Measurements from ENCODE around the gene SPTSSB. TPM values are rescaled to one million over a fixed set of nuclear protein-coding genes. Genes with fewer than 3 reads are reported as not detected.

SPTSSB gene
- polyA plus RNA-seq, 1 donor: 4.7 TPM

DNA sequence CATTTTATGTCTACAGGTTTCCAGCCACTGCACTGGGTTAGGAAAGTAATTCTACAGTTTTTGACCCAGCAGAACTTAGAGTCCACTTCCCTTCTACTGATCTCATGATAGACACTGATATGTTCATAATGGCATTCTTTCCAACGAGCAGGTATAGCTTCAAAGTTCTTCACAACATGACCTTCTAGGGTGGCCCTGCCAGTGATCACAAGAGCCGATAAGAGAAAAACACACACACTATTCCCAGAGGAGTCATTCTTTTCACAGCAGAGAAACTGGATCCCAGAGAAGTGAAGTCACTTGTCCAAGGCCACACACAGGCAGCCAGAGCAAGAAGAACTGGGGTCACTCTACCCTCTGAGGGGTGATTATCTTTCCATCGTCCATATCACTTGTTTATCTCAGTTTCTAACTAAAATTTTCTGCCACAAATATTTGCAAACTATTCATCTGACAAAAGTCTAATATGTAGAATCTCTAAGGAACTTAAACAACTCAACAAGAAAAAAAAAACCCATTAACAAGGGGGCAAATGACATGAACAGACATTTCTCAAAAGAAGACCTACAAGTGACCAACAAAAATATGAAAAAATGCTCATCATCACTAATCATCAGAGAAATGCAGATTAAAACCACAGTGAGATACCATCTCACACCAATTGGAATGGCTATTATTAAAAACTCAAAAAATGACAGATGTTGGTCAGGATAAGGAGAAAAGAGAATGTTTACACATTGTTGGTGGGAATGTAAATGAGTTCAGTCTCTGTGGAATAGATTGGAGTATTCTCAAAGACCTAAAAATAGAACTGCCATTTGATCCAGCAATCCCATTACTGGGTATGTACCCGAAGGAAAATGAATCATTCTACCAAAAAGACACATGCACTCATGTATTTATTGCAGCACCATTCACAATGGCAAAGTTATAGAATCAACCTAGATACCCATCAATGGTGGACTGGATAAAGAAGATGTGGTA lies 31.5 kb downstream of the SPTSSB start:
- DNase-seq: no peak

DNA sequence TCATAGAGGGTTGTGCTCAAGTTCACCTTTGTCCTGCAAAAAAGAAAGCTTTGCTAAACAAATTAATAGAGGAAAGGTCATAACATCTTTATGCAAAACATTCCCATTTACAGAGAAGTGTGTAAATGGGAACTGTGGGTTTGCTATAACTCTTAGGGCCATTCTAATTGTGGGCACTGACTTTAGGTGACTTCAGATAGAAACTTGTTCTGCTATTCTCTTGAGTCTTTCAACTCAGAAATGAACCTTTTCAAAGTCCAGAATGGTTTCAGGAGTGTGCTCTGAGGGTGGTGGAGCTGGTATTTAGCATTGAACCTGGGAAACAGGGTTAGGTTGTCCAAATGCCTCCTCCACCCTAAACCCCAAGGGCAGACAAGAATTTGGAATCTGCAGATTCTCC lies 34.0 kb downstream of the SPTSSB start:
- DNase-seq: no peak

DNA sequence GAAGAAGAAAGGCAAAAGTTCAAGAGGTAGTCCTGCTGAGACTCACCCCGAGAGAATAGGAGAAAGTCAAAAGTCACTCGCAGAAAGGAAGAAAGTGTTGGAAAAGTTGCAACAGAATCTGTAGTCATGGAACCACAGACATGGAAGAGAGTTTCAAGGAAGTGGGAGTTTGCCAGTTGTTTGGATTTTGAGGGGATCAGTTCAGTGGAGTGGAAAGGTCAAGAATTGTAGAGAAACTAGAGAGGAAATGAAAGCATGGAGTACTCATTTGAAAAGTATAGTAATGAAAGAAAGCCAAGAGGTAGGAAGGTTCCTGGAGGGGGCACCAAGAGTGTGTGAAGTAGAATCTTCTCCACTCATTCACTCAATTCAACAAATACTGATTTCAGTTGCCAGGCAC lies 34.7 kb downstream of the SPTSSB start:
- no peak for DNase-seq

DNA sequence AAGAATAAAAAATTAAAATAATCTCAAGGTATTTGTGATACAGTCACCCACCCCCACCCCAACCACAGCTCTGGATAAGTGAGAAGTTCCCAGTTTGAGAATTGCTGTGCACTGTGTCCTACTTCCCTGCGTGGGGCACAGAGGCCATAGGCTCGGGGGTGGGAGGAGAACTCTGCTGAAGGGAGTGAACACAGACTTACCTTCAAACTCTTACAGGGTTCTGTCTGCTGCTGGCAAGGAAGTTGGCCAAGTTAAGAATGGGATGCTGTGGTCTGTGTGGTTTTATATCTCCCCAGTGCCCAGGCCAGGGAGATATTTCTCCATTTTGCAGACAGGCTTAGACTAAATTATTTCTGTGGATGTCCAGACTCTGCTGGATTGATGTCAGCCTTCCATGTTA lies 37.6 kb downstream of the SPTSSB start:
- no peak for DNase-seq

- DNase-seq: no peak
These were observed 38.5 kb downstream of the SPTSSB start for GRCh38 chr3:161332792-161333191.

DNA sequence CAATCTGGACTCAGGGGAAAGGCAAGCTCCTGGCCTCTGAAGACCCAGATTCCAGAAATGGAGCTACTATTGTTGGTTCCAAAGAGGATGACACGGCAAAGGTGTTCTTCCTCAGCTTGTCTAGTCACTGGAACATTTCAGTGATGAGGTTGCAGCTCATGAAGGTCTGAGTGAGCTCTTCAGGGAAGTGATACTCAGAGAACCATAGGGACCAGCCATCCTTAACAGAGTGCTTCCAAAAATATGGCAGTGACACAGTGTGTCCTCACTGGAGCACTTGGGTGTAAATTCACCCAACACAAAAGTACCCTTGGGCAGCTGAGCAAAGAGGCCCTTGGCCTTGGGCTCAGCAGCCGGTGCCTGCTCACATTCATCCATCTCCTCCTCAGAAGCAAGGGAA lies 46.3 kb downstream of the SPTSSB start:
- no peak for DNase-seq

GRCh38 chr3:161323926-161324621 lies 47.2 kb downstream of the SPTSSB start:
- no peak for DNase-seq

- no peak for DNase-seq
These were observed 48.3 kb downstream of the SPTSSB start for GRCh38 chr3:161322781-161323568.

DNA sequence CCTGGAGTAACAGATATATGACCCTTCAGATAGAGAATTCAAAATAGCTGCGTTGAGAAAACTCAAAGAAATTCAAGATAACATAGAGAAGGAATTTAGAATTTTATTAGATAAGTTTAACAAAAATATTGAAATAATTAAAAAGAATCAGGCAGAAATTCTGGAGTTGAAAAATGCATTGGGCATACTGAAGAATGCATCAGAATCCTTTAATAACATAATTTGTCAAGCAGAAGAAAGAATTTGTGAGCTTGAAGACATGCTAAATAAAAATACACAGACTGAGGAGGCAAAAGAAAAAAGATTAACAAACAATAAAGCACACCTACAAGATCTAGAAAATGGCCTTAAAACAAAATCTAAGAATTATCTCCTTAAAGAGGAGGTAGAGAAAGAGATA lies 50.5 kb downstream of the SPTSSB start:
- no peak for DNase-seq

DNA sequence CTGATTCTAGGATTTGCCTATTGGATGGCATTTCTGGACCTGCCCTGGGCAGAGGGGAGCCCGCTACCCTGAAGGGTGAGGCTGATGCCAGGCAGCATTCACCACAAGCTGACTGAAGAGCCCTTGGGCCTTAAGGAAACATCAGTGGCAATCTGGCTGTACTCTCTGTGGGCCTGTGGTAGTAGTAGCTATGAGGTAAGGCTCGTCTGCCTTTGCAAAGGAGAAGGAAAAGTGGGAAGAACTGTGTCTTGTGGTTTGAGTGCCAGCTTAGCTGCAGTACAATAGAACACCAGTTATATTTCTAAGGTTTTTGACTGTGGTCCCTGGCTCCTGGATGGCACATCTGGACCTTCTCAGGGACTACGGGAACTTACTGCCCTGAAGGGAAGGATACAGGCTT lies 51.5 kb downstream of the SPTSSB start:
- no peak for DNase-seq

DNA sequence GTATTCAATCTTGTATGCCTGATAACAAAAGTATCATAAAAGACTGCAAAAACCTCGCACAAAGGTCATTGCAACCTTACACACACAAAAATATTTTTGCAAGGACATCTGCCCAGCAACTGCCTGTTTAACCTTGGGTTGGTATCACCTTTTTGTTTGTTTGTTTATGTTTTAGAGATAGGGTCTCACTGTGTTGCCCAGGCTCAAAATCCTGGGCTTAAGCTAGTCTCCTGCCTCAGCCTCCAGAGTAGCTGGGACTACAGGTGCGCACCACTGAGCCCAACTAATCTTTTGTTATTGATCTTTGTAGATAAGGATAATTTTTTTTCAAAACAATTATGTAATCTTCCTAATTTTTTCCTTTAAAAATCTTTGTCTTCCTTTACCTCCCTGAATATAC lies 54.2 kb downstream of the SPTSSB start:
- no peak for DNase-seq

- no peak for DNase-seq
These were observed 55.2 kb downstream of the SPTSSB start for GRCh38 chr3:161316006-161316689.

- DNase-seq: no peak
These were observed 56.4 kb downstream of the SPTSSB start for GRCh38 chr3:161314836-161315395.

- no peak for DNase-seq
These were observed 60.5 kb downstream of the SPTSSB start for GRCh38 chr3:161310649-161311423.

GRCh38 chr3:161305095-161305991 lies 66.0 kb downstream of the SPTSSB start:
- no peak for DNase-seq

GRCh38 chr3:161296814-161297213 lies 74.5 kb downstream of the SPTSSB start:
- no peak for DNase-seq

GRCh38 chr3:161295325-161295724 lies 76.0 kb downstream of the SPTSSB start:
- no peak for DNase-seq
